ENCODE measurements around the gene CKAP5. TPM values are rescaled to one million over a fixed set of nuclear protein-coding genes. Genes with fewer than 3 reads are reported as not detected.
"Not testable (repeated sequence)": the region's sequence is repeated elsewhere in the genome, so short reads cannot be mapped to it uniquely, and the experiment has no call there.

CKAP5 gene
- total and polyA plus RNA-seq, 2 experiments from 2014 or later = 67.9 to 120 TPM

DNA sequence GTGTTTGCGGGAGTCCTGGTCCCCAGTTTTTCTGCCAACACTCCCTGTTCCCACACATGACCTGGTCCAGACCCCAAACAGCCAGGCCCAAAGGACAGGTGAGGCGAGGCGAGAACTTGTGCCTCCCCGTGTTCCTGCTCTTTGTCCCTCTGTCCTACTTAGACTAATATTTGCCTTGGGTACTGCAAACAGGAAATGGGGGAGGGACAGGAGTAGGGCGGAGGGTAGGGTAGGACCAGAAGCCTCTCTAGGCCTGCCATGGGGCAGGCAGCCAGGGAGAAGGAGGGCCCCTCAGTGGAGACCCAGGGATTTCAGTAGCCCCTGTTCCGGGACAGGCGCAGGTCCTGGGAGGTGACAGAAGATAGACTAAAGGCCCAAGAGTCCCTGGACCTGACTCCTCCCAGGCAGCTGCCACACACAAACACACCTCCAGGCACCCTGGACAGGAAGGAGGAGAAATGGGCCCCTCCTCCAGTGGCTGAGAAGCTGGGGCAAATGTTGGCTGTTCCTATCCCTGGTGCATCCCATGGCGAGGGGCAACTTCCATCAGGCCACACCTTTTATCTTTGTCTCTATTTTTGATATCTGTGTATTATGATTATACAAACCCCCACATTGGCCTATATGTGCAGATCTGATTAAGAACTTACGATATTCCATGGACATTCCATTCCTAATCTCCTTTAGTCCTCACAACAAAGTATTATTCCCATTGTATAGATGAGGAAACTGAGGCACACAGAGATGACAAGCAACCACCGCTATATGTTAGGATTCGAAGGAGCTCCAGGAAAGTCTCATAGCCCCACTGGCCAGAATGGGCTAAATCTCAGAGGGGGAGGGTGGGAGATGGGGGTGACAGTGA, 127.7 kb downstream of the CKAP5 start:
- ATAC-seq = peak; percentile 56
- Histone ChIP-seq H4K20me1 (replicated peaks; ENCODE audit: insufficient read depth) (no peaks in the 10 kb centered on the region), H3K4me2 (no peak overlapping the region), H3K27me3 (ENCODE audit: insufficient read depth) (no peaks in the 10 kb centered on the region), H3K36me3 (ENCODE audit: insufficient read depth) (no peaks in the 10 kb centered on the region), H3K4me1 (ENCODE audit: insufficient read depth) (no peaks in the 10 kb centered on the region), H2AFZ (peak overlapping the region; percentile 52; the same call in 1 of the 2 replicates), H3K79me2 (replicated peaks; ENCODE audit: insufficient read depth) (no peaks in the 10 kb centered on the region), H3F3A (replicated peaks; ENCODE audit: low read depth) (no peaks in the 10 kb centered on the region), H3K27ac (ENCODE audit: low read depth) (no peak overlapping the region), H3K4me3 (no peak overlapping the region), H3K9me2 (ENCODE audit: insufficient read depth) (no peaks in the 10 kb centered on the region)
- Mint-ChIP-seq H3K4me3 (no peak overlapping the region), H3K27ac (no peak overlapping the region), H3K36me3 (ENCODE audit: low read depth) (no peaks in the 10 kb centered on the region), H3K27me3 (ENCODE audit: insufficient read depth, low read depth, poor library complexity) (peaks cover 8% of the 10 kb centered on the region), H3K9me3 (no peaks in the 10 kb centered on the region; the same call in 2 of the 3 replicates), H3K4me1 (peaks cover 3% of the 10 kb centered on the region; the same call in 2 of the 3 replicates)
- TF ChIP-seq NANOG (IDR thresholded peaks at IDR 0.05; ENCODE audit: borderline replicate concordance) = no peak
- TF ChIP-seq ZNF331 (CRISPR knock-in tag; IDR thresholded peaks at IDR 0.05; ENCODE audit: low read depth) = no peak
- TF ChIP-seq JUNB (IDR thresholded peaks at IDR 0.05; ENCODE audit: unreplicated experiment) = no peak
- peak; percentile 43 for DNase-seq (ENCODE audit: low spot score)

- H3K4me3 ChIP-seq; H3K27ac Mint-ChIP-seq; H3K36me3 ChIP-seq (ENCODE audit: insufficient read depth); ATAC-seq; H3K9me2 ChIP-seq (ENCODE audit: insufficient read depth); DNase-seq (ENCODE audit: low spot score); H3F3A ChIP-seq (replicated peaks; ENCODE audit: low read depth); H3K4me3 Mint-ChIP-seq; H3K79me2 ChIP-seq (replicated peaks; ENCODE audit: insufficient read depth); H4K20me1 ChIP-seq (replicated peaks; ENCODE audit: insufficient read depth); H3K27me3 ChIP-seq (ENCODE audit: insufficient read depth); H3K9me3 Mint-ChIP-seq; H3K4me2 ChIP-seq; H3K27ac ChIP-seq (ENCODE audit: low read depth); H3K4me1 ChIP-seq (ENCODE audit: insufficient read depth); H3K4me1 Mint-ChIP-seq; H3K27me3 Mint-ChIP-seq (ENCODE audit: insufficient read depth, low read depth, poor library complexity); H3K36me3 Mint-ChIP-seq (ENCODE audit: low read depth): not testable (repeated sequence)
- H2AFZ ChIP-seq = peak overlapping the region; percentile 52; the same call in 1 of the 2 replicates
Measured at GRCh38 chr11:46717825-46718154, 128.3 kb downstream of the CKAP5 start.

GRCh38 chr11:46712874-46713576, 133.1 kb downstream of the CKAP5 start:
- no peak overlapping the region for H3K4me3 Mint-ChIP-seq
- no peak for DNase-seq (ENCODE audit: low spot score)
- TF ChIP-seq CREB1 (CRISPR knock-in tag; IDR thresholded peaks at IDR 0.05; ENCODE audit: low read depth) (no peak), CTCF (conservative IDR thresholded peaks at IDR 0.05; ENCODE audit: low read depth in 2 of 2) (no peak)
- H3K27me3 Mint-ChIP-seq (ENCODE audit: insufficient read depth, low read depth, poor library complexity) = no peaks in the 10 kb centered on the region
- no peak overlapping the region for H2AFZ ChIP-seq
- no peaks in the 10 kb centered on the region for H3K36me3 Mint-ChIP-seq (ENCODE audit: low read depth)
- H3K27ac Mint-ChIP-seq = no peak overlapping the region
- H3K4me1 ChIP-seq (ENCODE audit: insufficient read depth) = no peaks in the 10 kb centered on the region
- no peak overlapping the region for H3K27ac ChIP-seq (ENCODE audit: low read depth)
- H4K20me1 ChIP-seq (replicated peaks; ENCODE audit: insufficient read depth) = no peaks in the 10 kb centered on the region
- H3K4me3 ChIP-seq = no peak overlapping the region
- no peaks in the 10 kb centered on the region for H3K27me3 ChIP-seq (ENCODE audit: insufficient read depth)
- no peaks in the 10 kb centered on the region for H3K9me3 Mint-ChIP-seq
- no peak overlapping the region for H3K4me2 ChIP-seq
- no peaks in the 10 kb centered on the region for H3K36me3 ChIP-seq (ENCODE audit: insufficient read depth)
- H3F3A ChIP-seq (replicated peaks; ENCODE audit: low read depth) = no peaks in the 10 kb centered on the region; the same call in 1 of the 2 replicates
- no peaks in the 10 kb centered on the region for H3K9me2 ChIP-seq (ENCODE audit: insufficient read depth)
- ATAC-seq = no peak
- H3K4me1 Mint-ChIP-seq = no peaks in the 10 kb centered on the region
- H3K79me2 ChIP-seq (replicated peaks; ENCODE audit: insufficient read depth) = no peaks in the 10 kb centered on the region

Measured in GM23338 (cell line).